Muscle layer of duodenum (tissue), 2 donors: Measurements from ENCODE around the gene PYGL.

ENCODE experiments used
- H3K27ac ChIP-seq: one replicate; pipeline ENCODE4 v1.7.0; 2013; ENCODE audit warnings: mild to moderate bottlenecking, low read length
- H3K27me3 ChIP-seq: one replicate; pipeline ENCODE4 v1.7.0; 2013; ENCODE audit warnings: low read depth, mild to moderate bottlenecking, control low read depth, low read length
- H3K36me3 ChIP-seq, 2 donors: one replicate each; pipeline ENCODE4 v1.7.0; 2013; ENCODE audit warnings: low read length in 2 of 2, control low read depth in 1 of 2, mild to moderate bottlenecking in 1 of 2; ENCODE audit not compliant: insufficient read depth in 2 of 2, control insufficient read depth in 1 of 2
- H3K4me1 ChIP-seq, 2 donors: one replicate each; pipeline ENCODE4 v1.7.0; 2013; ENCODE audit warnings: low read length in 2 of 2, mild to moderate bottlenecking in 2 of 2, control low read depth in 1 of 2, moderate library complexity in 1 of 2; ENCODE audit not compliant: insufficient read depth in 2 of 2, control insufficient read depth in 1 of 2
- H3K4me3 ChIP-seq, 2 donors: one replicate each; pipeline ENCODE4 v1.7.0; 2013; ENCODE audit warnings: low read length in 2 of 2, low read depth in 1 of 2, mild to moderate bottlenecking in 1 of 2
- H3K9me3 ChIP-seq, 2 donors: one replicate each; pipeline ENCODE4 v1.7.0; 2013; ENCODE audit warnings: low read length in 2 of 2, control low read depth in 1 of 2, mild to moderate bottlenecking in 1 of 2; ENCODE audit not compliant: control insufficient read depth in 1 of 2
- donor health status: healthy.

Gene PYGL

DNA sequence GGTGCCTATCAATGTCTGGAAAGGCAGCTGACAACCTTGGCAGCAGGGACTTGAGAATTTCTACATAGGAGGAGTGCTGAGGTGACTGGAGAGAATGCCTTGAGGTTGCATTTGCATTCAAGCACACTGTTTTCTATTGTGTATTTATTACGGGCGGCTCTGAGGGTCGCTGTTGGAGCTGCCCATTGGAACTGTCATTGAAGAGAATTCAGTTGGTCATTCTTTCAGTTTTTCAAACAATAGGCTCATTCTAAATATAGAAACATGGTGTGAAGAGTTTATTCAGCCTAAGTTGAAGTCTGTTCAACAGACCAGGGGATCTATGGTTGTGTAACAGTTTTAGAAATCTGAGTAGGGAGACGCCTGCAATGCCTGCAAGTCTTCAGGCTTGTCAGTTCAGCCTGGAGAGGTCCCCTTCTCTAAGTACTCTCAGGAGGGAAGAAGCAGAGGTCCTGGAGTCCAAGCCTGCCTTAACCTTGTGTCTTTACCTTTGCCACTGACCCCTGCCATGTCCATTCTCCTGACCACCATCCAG is 82.2 kb downstream of the PYGL start:
- H3K27ac ChIP-seq: no peak overlapping the region

DNA sequence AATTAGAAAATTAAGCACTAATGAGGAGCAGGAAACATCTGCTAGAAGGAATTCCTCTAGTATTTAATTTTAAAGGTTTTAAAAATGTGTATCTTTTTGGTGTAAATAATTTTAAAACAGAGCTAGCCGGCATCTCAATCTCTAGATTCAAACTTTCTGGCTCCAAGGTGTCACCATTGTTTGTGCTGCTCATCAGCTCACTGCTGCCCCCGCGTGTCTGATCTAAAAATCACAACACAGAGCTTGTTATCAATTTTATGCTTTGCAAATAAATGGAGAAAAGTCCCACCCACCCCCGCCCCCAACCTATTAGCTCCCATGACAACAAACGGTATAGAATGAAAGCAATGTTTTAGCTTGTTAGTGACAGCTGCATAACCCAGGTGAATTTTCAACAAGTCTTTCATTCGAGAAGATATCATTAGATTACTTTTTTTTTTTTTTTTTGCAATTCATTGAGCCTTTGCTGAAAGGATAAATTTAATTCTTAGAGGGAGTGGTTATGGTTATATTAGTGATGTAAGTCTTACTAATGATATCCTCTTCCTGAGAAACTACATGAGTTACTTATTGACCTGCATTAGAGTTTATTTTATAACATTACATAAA is 83.7 kb downstream of the PYGL start:
- peak overlapping the region; percentile 78 to 79 for H3K4me3 ChIP-seq
- H3K9me3 ChIP-seq: no peaks in the 10 kb centered on the region
- peaks cover 0 to 7% of the 10 kb centered on the region in 2 donors for H3K4me1 ChIP-seq
- no peaks in the 10 kb centered on the region for H3K27me3 ChIP-seq
- H3K36me3 ChIP-seq: no peaks in the 10 kb centered on the region
- peak overlapping the region; percentile 62 for H3K27ac ChIP-seq

More for the DNA sequence above, 82.2 kb downstream of the PYGL start:
- Histone ChIP-seq H3K9me3 (no peaks in the 10 kb centered on the region), H3K4me1 (peaks cover 0 to 7% of the 10 kb centered on the region in 2 donors), H3K4me3 (no peak overlapping the region), H3K36me3 (no peaks in the 10 kb centered on the region), H3K27me3 (no peaks in the 10 kb centered on the region)

DNA sequence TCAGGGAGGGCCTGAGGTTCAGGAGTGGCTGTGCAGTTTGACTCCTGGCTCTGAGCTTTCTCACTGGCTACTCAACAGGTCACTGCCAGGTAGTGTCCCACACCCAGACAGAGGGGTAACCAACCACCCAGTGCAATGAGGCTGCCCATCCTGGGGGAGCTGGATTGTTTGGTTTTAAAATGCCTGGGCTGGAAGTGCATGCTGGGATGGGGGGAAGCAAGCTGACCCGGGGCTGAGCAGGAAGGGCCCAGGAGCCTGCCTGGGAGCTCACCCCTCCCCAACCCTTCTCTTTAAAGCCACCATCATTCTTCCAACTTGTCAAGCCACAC is 85.0 kb downstream of the PYGL start:
- H3K36me3 ChIP-seq: no peaks in the 10 kb centered on the region
- peak overlapping the region; percentile 78 to 79 for H3K4me3 ChIP-seq
- no peaks in the 10 kb centered on the region for H3K9me3 ChIP-seq
- no peaks in the 10 kb centered on the region for H3K27me3 ChIP-seq
- peaks cover 0 to 7% of the 10 kb centered on the region in 2 donors for H3K4me1 ChIP-seq
- H3K27ac ChIP-seq: no peak overlapping the region

DNA sequence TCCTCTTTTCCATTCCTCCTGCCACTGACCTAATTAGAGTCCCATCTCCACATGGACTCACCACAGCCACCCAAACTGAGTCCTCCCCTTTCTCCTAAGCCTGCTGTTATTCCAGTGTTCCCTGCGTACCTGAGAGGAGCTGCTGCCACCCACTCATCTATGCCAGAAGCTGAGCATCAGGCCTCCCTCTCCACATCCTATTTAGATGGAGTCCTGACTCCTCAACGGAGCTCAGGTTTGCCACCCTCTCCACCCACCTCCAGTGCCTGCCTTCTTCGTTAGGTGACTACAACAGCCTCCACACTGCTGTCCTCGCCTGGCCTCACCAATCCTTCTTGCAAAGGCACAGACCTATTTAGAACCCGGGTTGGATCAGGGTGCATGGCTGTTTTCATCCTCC is 87.6 kb downstream of the PYGL start:
- Histone ChIP-seq H3K4me1 (peaks cover 0 to 7% of the 10 kb centered on the region in 2 donors), H3K9me3 (no peaks in the 10 kb centered on the region), H3K27me3 (no peaks in the 10 kb centered on the region), H3K4me3 (no peak overlapping the region), H3K36me3 (no peaks in the 10 kb centered on the region), H3K27ac (no peak overlapping the region)

DNA sequence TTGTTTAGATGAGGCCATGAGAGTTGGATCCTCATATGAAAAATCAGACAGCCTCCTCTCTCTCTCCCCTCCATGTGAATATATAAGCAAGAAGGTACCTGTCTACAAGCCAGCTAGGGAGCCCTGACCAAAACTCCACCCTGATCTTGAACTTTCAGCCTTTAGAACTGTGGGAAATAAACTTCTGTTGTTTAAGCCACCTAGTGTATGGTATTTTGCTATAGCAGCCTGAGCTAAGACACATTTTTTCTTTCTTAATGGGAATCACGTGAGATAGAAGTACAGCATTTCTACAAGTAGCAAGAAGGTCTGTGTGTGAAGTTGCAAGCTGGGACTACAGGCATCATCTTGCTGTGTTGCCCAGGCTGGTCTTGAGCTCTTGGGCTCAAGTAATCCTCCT is 88.7 kb downstream of the PYGL start:
- Histone ChIP-seq H3K9me3 (no peaks in the 10 kb centered on the region), H3K36me3 (no peaks in the 10 kb centered on the region), H3K4me3 (no peak overlapping the region), H3K4me1 (peaks cover 0 to 7% of the 10 kb centered on the region in 2 donors), H3K27me3 (no peaks in the 10 kb centered on the region), H3K27ac (no peak overlapping the region)
